H1 (cell line): ENCODE data around the gene ZNF746. TPM values are rescaled to one million over a fixed set of nuclear protein-coding genes. Genes with fewer than 3 reads are reported as not detected.
A peak's percentile ranks its signal among the peaks of the same experiment; 100 is the strongest.

Experiments used
- CTCF ChIA-PET: fragments of 300-600 bp; sonication (Branson Sonifier 250); formaldehyde crosslinking; loops from one replicate; lab custom pipeline; 2021; ENCODE audit not compliant: partially characterized antibody; lab: Charles Lee
- POLR2A ChIA-PET: fragments of 300-600 bp; sonication (Branson Sonifier 250); formaldehyde crosslinking; loops from one replicate; lab custom pipeline; 2021; ENCODE audit warnings: inconsistent platforms; ENCODE audit not compliant: partially characterized antibody; lab: Charles Lee
- DNase-seq, 2 experiments: peaks; one replicate each; pipeline versions ENCODE4 v3.0.0 to v3.0.0-alpha.2; 2010 to 2022; ENCODE audit warnings: low spot score in 2 of 2, low read depth in 1 of 2, mixed read lengths in 1 of 2
- FAIRE-seq: peaks from 2 replicates; lab custom pipeline; 2011; peaks lifted over from hg19 to GRCh38; lab: Jason Lieb, UNC
- H2AFZ ChIP-seq: 2 replicates; pipeline ENCODE4 v1.8.1; 2012; ENCODE audit warnings: low read length, inconsistent platforms
- H2AK5ac ChIP-seq: 2 replicates; pipeline ENCODE4 v1.6.1; 2013; ENCODE audit warnings: low read depth, low read length
- H2BK120ac ChIP-seq: replicated peaks from 2 replicates; pipeline ENCODE3; 2013; ENCODE audit warnings: low read depth, low read length, inconsistent platforms
- H2BK12ac ChIP-seq: 2 replicates; pipeline ENCODE4 v1.6.1; 2013; ENCODE audit warnings: low read depth, low read length
- H2BK15ac ChIP-seq: 2 replicates; pipeline ENCODE4 v1.6.1; 2013; ENCODE audit warnings: low read length
- H2BK20ac ChIP-seq: 2 replicates; pipeline ENCODE4 v1.6.1; 2013; ENCODE audit warnings: low read length
- H2BK5ac ChIP-seq: 2 replicates; pipeline ENCODE4 v1.6.1; 2013; ENCODE audit warnings: low read depth, low read length
- H3K14ac ChIP-seq: 2 replicates; pipeline ENCODE4 v1.6.1; 2013; ENCODE audit warnings: inconsistent platforms; ENCODE audit not compliant: insufficient read length
- H3K18ac ChIP-seq: 2 replicates; pipeline ENCODE4 v1.6.1; 2013; ENCODE audit warnings: low read length; ENCODE audit errors: extremely low read depth
- H3K23ac ChIP-seq: 2 replicates; pipeline ENCODE4 v1.6.1; 2013; ENCODE audit warnings: inconsistent platforms; ENCODE audit not compliant: insufficient read length
- H3K23me2 ChIP-seq: 2 replicates; pipeline ENCODE4 v1.6.1; 2013; ENCODE audit warnings: low read depth, low read length
- H3K27ac ChIP-seq: 2 replicates; pipeline ENCODE4 v1.6.1; 2011; ENCODE audit warnings: low read depth, low read length, inconsistent platforms
- H3K27me3 ChIP-seq, 4 experiments: replicated peaks in 1 of 4; 1 replicate in 1 of 4; 2 replicates in 3 of 4; pipeline versions ENCODE4 v1.6.1 to v1.8.1; 2011 to 2013; ENCODE audit warnings: low read length in 3 of 4, mild to moderate bottlenecking in 3 of 4, inconsistent platforms in 2 of 4, mixed read lengths in 2 of 4, moderate library complexity in 1 of 4; ENCODE audit not compliant: control insufficient read depth in 3 of 4, insufficient read depth in 3 of 4; ENCODE audit errors: extremely low read depth in 1 of 4
- H3K36me3 ChIP-seq, 4 experiments: 2 replicates each; pipeline versions ENCODE4 v1.6.1 to v1.8.1; 2011 to 2013; ENCODE audit warnings: mild to moderate bottlenecking in 4 of 4, low read length in 3 of 4, moderate library complexity in 2 of 4, control low read depth in 1 of 4, inconsistent platforms in 1 of 4; ENCODE audit not compliant: insufficient read depth in 4 of 4, control insufficient read depth in 2 of 4
- H3K4ac ChIP-seq: replicated peaks from 2 replicates; pipeline ENCODE3; 2013; ENCODE audit warnings: low read length, low read depth, mixed read lengths, inconsistent platforms; ENCODE audit not compliant: insufficient read length
- H3K4me1 ChIP-seq, 4 experiments: replicated peaks in 1 of 4; 1 replicate in 1 of 4; 2 replicates in 3 of 4; pipeline versions ENCODE4 v1.6.1 to v1.8.1; 2011 to 2013; ENCODE audit warnings: low read length in 3 of 4, inconsistent platforms in 2 of 4, mixed read lengths in 1 of 4; ENCODE audit not compliant: insufficient read depth in 4 of 4, control insufficient read depth in 3 of 4
- H3K4me2 ChIP-seq, 2 experiments: 2 replicates each; pipeline versions ENCODE4 v1.6.1 to v1.8.1; 2011 to 2013; ENCODE audit warnings: low read depth in 2 of 2, low read length in 2 of 2, control low read depth in 1 of 2, inconsistent platforms in 1 of 2, mild to moderate bottlenecking in 1 of 2; ENCODE audit not compliant: insufficient read depth in 1 of 2
- H3K4me3 ChIP-seq, 4 experiments: fragments of 200-600, 300-600 bp in 1 of 4; sonication (generic), shearing (Covaris generic), sonication (Bioruptor Twin) in 1 of 4; 2 replicates each; pipeline versions ENCODE4 v1.5.1 to v1.8.1; 2011 to 2016; ENCODE audit warnings: low read length in 4 of 4, low read depth in 3 of 4, control low read depth in 2 of 4, inconsistent platforms in 2 of 4, mild to moderate bottlenecking in 2 of 4, mixed read lengths in 1 of 4, moderate library complexity in 1 of 4; ENCODE audit not compliant: insufficient read depth in 2 of 4; ENCODE audit errors: extremely low read depth in 1 of 4
- H3K56ac ChIP-seq: replicated peaks from 2 replicates; pipeline ENCODE3; 2013; ENCODE audit warnings: low read depth, mild to moderate bottlenecking, mixed read lengths, low read length, inconsistent platforms; ENCODE audit not compliant: insufficient read length
- H3K79me1 ChIP-seq: 2 replicates; pipeline ENCODE4 v1.6.1; 2013; ENCODE audit warnings: low read depth, low read length, control low read depth
- H3K79me2 ChIP-seq, 2 experiments: 2 replicates each; pipeline versions ENCODE4 v1.6.1 to v1.8.1; 2012 to 2013; ENCODE audit warnings: low read length in 2 of 2, mild to moderate bottlenecking in 2 of 2, inconsistent platforms in 1 of 2; ENCODE audit not compliant: insufficient read depth in 2 of 2, control insufficient read depth in 1 of 2
- H3K9ac ChIP-seq, 4 experiments: replicated peaks in 1 of 4; 1 replicate in 1 of 4; 2 replicates in 3 of 4; pipeline versions ENCODE4 v1.6.1 to v1.8.1; 2011 to 2013; ENCODE audit warnings: low read depth in 3 of 4, low read length in 3 of 4, control low read depth in 2 of 4, mild to moderate bottlenecking in 2 of 4, moderate library complexity in 2 of 4, inconsistent platforms in 1 of 4; ENCODE audit errors: extremely low read depth in 1 of 4
- H3K9me3 ChIP-seq, 2 experiments: 2 replicates each; pipeline versions ENCODE4 v1.6.1 to v1.8.1; 2012 to 2013; ENCODE audit warnings: mild to moderate bottlenecking in 2 of 2, moderate library complexity in 2 of 2, control low read depth in 1 of 2, inconsistent platforms in 1 of 2, low read depth in 1 of 2, low read length in 1 of 2, mixed read lengths in 1 of 2; ENCODE audit not compliant: insufficient read depth in 2 of 2
- H4K20me1 ChIP-seq, 2 experiments: replicated peaks in 1 of 2; 2 replicates each; pipeline versions ENCODE3 to v1.8.1; 2011 to 2013; ENCODE audit warnings: inconsistent platforms in 2 of 2, low read length in 2 of 2, mild to moderate bottlenecking in 1 of 2; ENCODE audit not compliant: insufficient read depth in 2 of 2, control insufficient read depth in 1 of 2
- H4K5ac ChIP-seq: 2 replicates; pipeline ENCODE4 v1.6.1; 2013; ENCODE audit warnings: low read length, low read depth, mixed read lengths, inconsistent platforms; ENCODE audit not compliant: insufficient read length
- H4K8ac ChIP-seq: 2 replicates; pipeline ENCODE4 v1.8.0; 2013; ENCODE audit warnings: mild to moderate bottlenecking, moderate library complexity, low read length, inconsistent platforms; ENCODE audit not compliant: insufficient read depth; ENCODE audit errors: extremely low read depth
- H4K91ac ChIP-seq: replicated peaks from 2 replicates; pipeline ENCODE3; 2013; ENCODE audit warnings: low read length, mixed read lengths, inconsistent platforms; ENCODE audit not compliant: insufficient read length
- GTF2F1 ChIP-seq: IDR thresholded peaks from 2 replicates; pipeline ENCODE4 v1.6.1; 2012; ENCODE audit warnings: low read depth, low read length, improper control_type of control experiment, borderline replicate concordance
- ZNF274 ChIP-seq: IDR thresholded peaks from 2 replicates; pipeline ENCODE4 v1.7.0; 2012; ENCODE audit warnings: low read length, borderline replicate concordance; ENCODE audit errors: extremely low read depth
- WGBS, 2 experiments: shearing (Covaris generic) in 1 of 2; methylation state at CpG; one replicate each; pipeline versions ENCODE4 v1.1.6 to v1.1.7; 2013 to 2015; ENCODE audit warnings: low lambda C conversion rate in 2 of 2, mixed read lengths in 2 of 2, inconsistent platforms in 1 of 2, low coverage in 1 of 2, missing lambda C conversion rate in 1 of 2; ENCODE audit not compliant: insufficient replicate concordance in 2 of 2, insufficient coverage in 1 of 2, insufficient read length in 1 of 2; ENCODE audit errors: extremely low coverage in 1 of 2, missing lambda C conversion rate in 1 of 2; 5-methylcytosine and 5-hydroxymethylcytosine counted together
- polyA plus RNA-seq, 7 experiments: library from polyadenylated mRNA; depleted of rRNA in 3 of 7; stranded (reverse) in 5 of 7; unstranded in 2 of 7; fragments of >200 nt in 5 of 7; fragments of 200-250 nt in 2 of 7; gene quantifications; 1 replicate in 5 of 7; 2 replicates in 1 of 7; 4 replicates in 1 of 7; pipeline versions ENCODE4 v1.2.1 to v1.2.3, GENCODE V29; 2011 to 2013; ENCODE audit warnings: missing spikeins in 2 of 7, mixed read lengths in 2 of 7
- total RNA-seq: library from RNA; stranded (reverse); fragmentation: NEBNext Ultra II Directional; extraction: Animal tissue kit (Norgen Biotek cat#: 25700); gene quantifications from 2 replicates; pipeline ENCODE4 v1.2.1, GENCODE V29; 2021

ZNF746 gene
- total and polyA plus RNA-seq, 2 of the 8 experiments (the other 6 are each of a cell fraction or from before 2014, with no cell fraction given), result 7.5 to 15.6 TPM

GRCh38 chr7:149432121-149432691 lies 65.4 kb downstream of the ZNF746 start:
- Histone ChIP-seq H3K27ac (no peak overlapping the region), H3K27me3 (no peaks in the 10 kb centered on the region), H2AFZ (no peak overlapping the region), H2AK5ac (no peak overlapping the region), H3K4me1 (no peaks in the 10 kb centered on the region), H3K14ac (no peak overlapping the region), H3K9me3 (no peaks in the 10 kb centered on the region), H4K5ac (no peak overlapping the region), H2BK5ac (no peak overlapping the region), H4K91ac (no peak overlapping the region), H3K4me3 (no peak overlapping the region), H2BK120ac (no peak overlapping the region), H3K4me2 (no peak overlapping the region), H3K79me2 (no peaks in the 10 kb centered on the region), H3K18ac (no peak overlapping the region), H4K20me1 (peaks cover 0 to 2% of the 10 kb centered on the region in 2 experiments), H3K23me2 (no peaks in the 10 kb centered on the region), H3K9ac (no peak overlapping the region), H3K4ac (no peak overlapping the region), H3K23ac (no peak overlapping the region), H4K8ac (peak overlapping the region; percentile 63; the same call in 1 of the 2 replicates), H2BK15ac (no peak overlapping the region), H3K56ac (no peak overlapping the region), H2BK12ac (no peak overlapping the region), H3K79me1 (no peaks in the 10 kb centered on the region), H3K36me3 (peaks cover 0 to 16% (median 0%) of the 10 kb centered on the region in 4 experiments; a peak in 3 of 8 replicates), H2BK20ac (no peak overlapping the region)
- no peak for FAIRE-seq
- ChIA-PET CTCF (interaction anchor here (0.7 to 2.7 kb wide), 8 partner anchors 9 to 195 kb away, joined by 3 to 10 read pairs (median 3); no protein-coding TSS in a partner anchor), POLR2A (interaction anchor here (0.6 to 1.9 kb wide), 5 partner anchors 9 to 142 kb away, joined by 3 to 10 read pairs (median 4); partner anchors contain the start of gene ZNF777)
- 94% methylated on average over 49 of the region's 53 CpGs; no CpG with 5 or more reads in 1 of the 2 experiments for WGBS, 2 experiments
- no peak for DNase-seq
- TF ChIP-seq ZNF274, result no peak
- TF ChIP-seq GTF2F1, result no peak
